ENCODE data around the gene RGS3.

- no peak for TF ChIP-seq CTCF (IDR thresholded peaks at IDR 0.05)
- no peak for TF ChIP-seq POLR2AphosphoS5 (IDR thresholded peaks at IDR 0.05)
These were observed 35.8 kb downstream of the RGS3 start for GRCh38 chr9:113499153-113499875.
